LNCaP clone FGC (cell line): Measurements from ENCODE around the gene PREP.

ENCODE experiments used
- DNase-seq: peaks from one replicate; pipeline ENCODE4 v3.0.0-alpha.2; 2011; ENCODE audit warnings: low read depth
- H3K4me3 ChIP-seq: 2 replicates; pipeline ENCODE4 v1.5.1; 2011; ENCODE audit warnings: mild to moderate bottlenecking, low read depth, low read length, control low read depth
- CTCF ChIP-seq: IDR thresholded peaks from 2 replicates; pipeline ENCODE4 v1.5.1; 2012; ENCODE audit warnings: mild to moderate bottlenecking; ENCODE audit not compliant: control insufficient read depth, insufficient read depth; ENCODE audit errors: extremely low read depth

Gene PREP

GRCh38 chr6:105263685-105264610, 138.9 kb downstream of the PREP start:
- no peak for TF ChIP-seq CTCF
- peak; percentile 43 for DNase-seq
- H3K4me3 ChIP-seq: no peak overlapping the region

GRCh38 chr6:105259913-105260889, 142.7 kb downstream of the PREP start:
- no peak for DNase-seq
- no peak overlapping the region for H3K4me3 ChIP-seq
- TF ChIP-seq CTCF: no peak

- TF ChIP-seq CTCF: no peak
- H3K4me3 ChIP-seq: no peak overlapping the region
- DNase-seq: no peak
Measured at GRCh38 chr6:105258816-105259215, 144.1 kb downstream of the PREP start.

GRCh38 chr6:105257340-105257739, 145.5 kb downstream of the PREP start:
- TF ChIP-seq CTCF: no peak
- no peak overlapping the region for H3K4me3 ChIP-seq
- DNase-seq: peak; percentile 48

GRCh38 chr6:105256619-105257018, 146.3 kb downstream of the PREP start:
- DNase-seq: no peak
- no peak overlapping the region for H3K4me3 ChIP-seq
- no peak for TF ChIP-seq CTCF

- TF ChIP-seq CTCF: no peak
- DNase-seq: no peak
- no peak overlapping the region for H3K4me3 ChIP-seq
Measured at GRCh38 chr6:105253787-105254186, 149.1 kb downstream of the PREP start.
